Subcutaneous adipose tissue (tissue), 4 donors: Measurements from ENCODE around the gene LAMB3. TPM values are rescaled to one million over a fixed set of nuclear protein-coding genes. Genes with fewer than 3 reads are reported as not detected.

Experiments
- CTCF ChIP-seq: fragments of 450-650 bp; IDR thresholded peaks from one replicate; pipeline ENCODE4 v1.5.1; 2016; ENCODE audit warnings: low read depth, mild to moderate bottlenecking, control low read depth, antibody characterized with exemption, moderate library complexity
- total RNA-seq, 4 donors: library from RNA; depleted of rRNA; stranded (reverse); fragments of >200 nt; gene quantifications; one replicate each; pipeline ENCODE4 v1.1.0, GENCODE V29; 2016

Gene LAMB3
- total RNA-seq, 4 donors from 2014 or later = 5.5 to 32.4 (median 21.3) TPM

DNA sequence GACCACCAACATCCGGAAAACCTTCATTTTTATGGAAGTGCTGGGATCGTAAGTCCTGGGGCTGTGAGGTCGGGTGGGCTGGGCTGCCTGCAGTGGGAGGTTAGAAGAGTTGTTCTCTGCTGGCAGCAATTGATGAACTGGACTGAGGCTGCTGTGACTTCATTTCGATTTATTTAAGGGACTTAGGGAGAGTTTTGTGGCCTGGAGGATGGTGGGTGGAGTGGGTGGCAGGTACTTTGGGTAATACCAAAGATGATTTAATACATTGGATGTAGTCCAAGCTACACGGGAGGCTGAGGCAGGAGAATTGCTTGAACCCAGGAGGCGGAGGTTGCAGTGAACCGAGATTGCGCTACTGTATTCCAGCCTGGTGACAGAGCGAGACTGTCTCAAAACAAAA lies 57.2 kb downstream of the LAMB3 start:
- TF ChIP-seq CTCF = no peak

- TF ChIP-seq CTCF = no peak
These were observed 57.8 kb downstream of the LAMB3 start for GRCh38 chr1:209594440-209594839.

- TF ChIP-seq CTCF = no peak
These were observed 58.5 kb downstream of the LAMB3 start for GRCh38 chr1:209593747-209594146.

GRCh38 chr1:209590405-209590804 lies 61.8 kb downstream of the LAMB3 start:
- TF ChIP-seq CTCF = no peak

DNA sequence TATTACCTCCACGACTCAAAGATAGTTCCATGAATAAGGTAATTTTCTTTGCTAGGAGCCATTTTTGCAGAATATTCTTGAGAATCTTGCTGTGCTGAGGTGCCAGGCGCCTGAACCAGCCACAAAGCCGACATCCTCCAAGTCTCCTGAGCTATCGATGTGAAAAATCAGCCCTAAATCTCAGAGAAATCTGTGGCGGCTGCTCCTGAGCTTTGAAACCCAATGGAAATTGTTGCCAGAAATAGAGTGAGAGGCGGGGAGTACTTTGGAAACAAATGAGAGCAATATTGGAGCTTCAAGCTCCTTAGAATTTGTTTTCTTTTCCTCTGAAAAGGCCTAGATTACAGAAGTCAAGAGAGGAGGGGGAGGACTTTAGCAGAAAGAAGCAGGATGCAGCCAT lies 62.4 kb downstream of the LAMB3 start:
- TF ChIP-seq CTCF = no peak

GRCh38 chr1:209589440-209589839 lies 62.8 kb downstream of the LAMB3 start:
- TF ChIP-seq CTCF = no peak

- TF ChIP-seq CTCF = no peak
These were observed 64.4 kb downstream of the LAMB3 start for GRCh38 chr1:209587789-209588188.
